ENCODE results near the gene NPAS3.

The NPAS3 gene

DNA sequence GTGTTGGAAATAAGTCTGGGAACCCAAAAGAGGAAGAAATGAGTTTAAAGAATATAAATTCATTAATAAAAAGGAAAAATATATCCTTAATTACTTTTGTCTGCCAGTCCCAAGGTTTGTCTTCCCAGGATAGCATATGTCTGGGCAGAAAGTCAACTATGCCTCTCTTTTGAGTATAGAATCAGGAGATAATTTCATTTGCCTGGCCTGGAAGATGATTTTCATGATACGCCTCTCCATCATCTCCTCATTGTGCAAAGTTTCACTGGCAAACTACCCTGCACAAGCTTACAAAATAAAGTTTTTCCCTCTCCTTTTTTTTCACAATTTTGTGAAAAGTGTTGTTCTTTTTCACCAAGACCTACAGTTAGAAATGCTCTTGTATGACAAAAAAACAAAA, 671.4 kb downstream of the NPAS3 start:
- H3K9me3 ChIP-seq (ENCODE audit: insufficient read depth, low read length): no peaks in the 10 kb centered on the region
- no peak overlapping the region for H2AFZ ChIP-seq (ENCODE audit: low read depth, low read length)

DNA sequence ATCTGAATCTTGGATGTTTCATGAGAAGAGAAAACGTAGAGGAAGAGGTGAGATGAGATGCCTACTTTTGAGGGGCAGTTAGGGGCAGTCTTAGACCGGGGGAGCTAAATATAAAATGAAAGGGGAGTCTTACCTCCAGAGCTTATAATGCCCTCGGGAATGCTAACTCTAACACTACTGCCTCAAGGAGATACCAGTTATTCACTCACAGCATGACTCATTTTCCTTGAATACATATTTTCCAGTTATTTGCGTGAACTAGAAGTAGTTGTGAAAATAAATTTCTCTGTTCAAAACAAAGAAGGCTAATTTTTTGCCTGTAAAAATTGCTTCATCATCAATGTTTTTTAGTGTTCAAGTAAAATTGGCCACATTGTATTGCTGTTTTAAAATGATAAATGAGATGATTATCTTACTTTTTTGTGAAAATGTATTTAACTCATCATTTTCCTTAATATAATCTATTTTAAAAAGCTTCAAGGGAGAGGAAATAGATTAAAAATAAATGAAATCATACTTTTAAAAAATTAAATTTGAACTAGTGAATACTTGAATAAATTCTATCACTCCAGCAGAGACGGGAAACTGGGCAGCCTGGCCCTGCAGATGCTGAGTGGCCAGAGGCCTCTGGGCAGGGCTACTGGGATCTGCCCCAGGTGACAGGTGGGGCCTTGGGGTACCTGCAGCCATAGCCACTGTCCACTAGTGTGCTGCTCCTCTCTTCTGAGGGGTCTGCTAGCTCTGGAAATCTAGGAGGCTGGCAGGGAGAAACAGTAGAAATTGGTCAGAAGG, 672.9 kb downstream of the NPAS3 start:
- Histone ChIP-seq H3K4me2 (ENCODE audit: low read length) (no peak overlapping the region), H3K9ac (ENCODE audit: low read length) (no peak overlapping the region), H3K27ac (ENCODE audit: low read length) (no peak overlapping the region), H2AFZ (ENCODE audit: low read depth, low read length) (no peak overlapping the region), H3K4me3 (ENCODE audit: low read length) (no peak overlapping the region), H3K36me3 (replicated peaks; ENCODE audit: low read depth, low read length) (no peaks in the 10 kb centered on the region), H3K27me3 (ENCODE audit: low read depth, low read length) (no peaks in the 10 kb centered on the region), H3K4me1 (ENCODE audit: low read length) (peaks cover 9% of the 10 kb centered on the region), H4K20me1 (ENCODE audit: insufficient read depth, low read length) (no peaks in the 10 kb centered on the region), H3K79me2 (ENCODE audit: low read length) (no peaks in the 10 kb centered on the region), H3K9me3 (ENCODE audit: insufficient read depth, low read length) (no peaks in the 10 kb centered on the region)
- TF ChIP-seq, protein P1, sequence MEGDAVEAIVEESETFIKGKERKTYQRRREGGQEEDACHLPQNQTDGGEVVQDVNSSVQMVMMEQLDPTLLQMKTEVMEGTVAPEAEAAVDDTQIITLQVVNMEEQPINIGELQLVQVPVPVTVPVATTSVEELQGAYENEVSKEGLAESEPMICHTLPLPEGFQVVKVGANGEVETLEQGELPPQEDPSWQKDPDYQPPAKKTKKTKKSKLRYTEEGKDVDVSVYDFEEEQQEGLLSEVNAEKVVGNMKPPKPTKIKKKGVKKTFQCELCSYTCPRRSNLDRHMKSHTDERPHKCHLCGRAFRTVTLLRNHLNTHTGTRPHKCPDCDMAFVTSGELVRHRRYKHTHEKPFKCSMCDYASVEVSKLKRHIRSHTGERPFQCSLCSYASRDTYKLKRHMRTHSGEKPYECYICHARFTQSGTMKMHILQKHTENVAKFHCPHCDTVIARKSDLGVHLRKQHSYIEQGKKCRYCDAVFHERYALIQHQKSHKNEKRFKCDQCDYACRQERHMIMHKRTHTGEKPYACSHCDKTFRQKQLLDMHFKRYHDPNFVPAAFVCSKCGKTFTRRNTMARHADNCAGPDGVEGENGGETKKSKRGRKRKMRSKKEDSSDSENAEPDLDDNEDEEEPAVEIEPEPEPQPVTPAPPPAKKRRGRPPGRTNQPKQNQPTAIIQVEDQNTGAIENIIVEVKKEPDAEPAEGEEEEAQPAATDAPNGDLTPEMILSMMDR (IDR thresholded peaks at IDR 0.05; ENCODE audit: low read depth, low read length): no peak
- no peak for TF ChIP-seq EZH2phosphoT487 (IDR thresholded peaks at IDR 0.05; ENCODE audit: low read depth)

More for the DNA sequence above, 671.4 kb downstream of the NPAS3 start:
- Histone ChIP-seq H3K4me3 (ENCODE audit: low read length) (no peak overlapping the region), H3K4me2 (ENCODE audit: low read length) (no peak overlapping the region), H3K36me3 (replicated peaks; ENCODE audit: low read depth, low read length) (no peaks in the 10 kb centered on the region), H4K20me1 (ENCODE audit: insufficient read depth, low read length) (no peaks in the 10 kb centered on the region), H3K9ac (ENCODE audit: low read length) (no peak overlapping the region), H3K79me2 (ENCODE audit: low read length) (no peaks in the 10 kb centered on the region), H3K4me1 (ENCODE audit: low read length) (peaks cover 2% of the 10 kb centered on the region; the same call in 1 of the 2 replicates), H3K27ac (ENCODE audit: low read length) (no peak overlapping the region), H3K27me3 (ENCODE audit: low read depth, low read length) (no peaks in the 10 kb centered on the region)
- TF ChIP-seq, protein P1 (IDR thresholded peaks at IDR 0.05; ENCODE audit: low read depth, low read length): no peak
- no peak for TF ChIP-seq EZH2phosphoT487 (IDR thresholded peaks at IDR 0.05; ENCODE audit: low read depth)

DNA sequence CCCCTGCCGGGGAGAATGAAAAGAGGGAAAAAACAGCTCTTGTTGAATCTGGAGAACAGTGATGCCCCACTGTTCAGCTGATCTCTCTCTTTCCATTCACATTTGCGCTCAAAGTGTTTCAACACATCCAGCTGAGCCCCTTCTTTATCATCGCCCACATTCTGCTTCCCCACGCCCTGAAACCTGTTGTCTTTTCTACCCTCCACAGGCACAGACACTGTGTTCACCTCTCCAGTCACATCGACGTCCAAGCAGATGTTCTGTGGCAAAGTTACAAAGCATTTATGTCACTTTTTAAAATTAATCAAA, 673.5 kb downstream of the NPAS3 start:
- Histone ChIP-seq H3K9ac (ENCODE audit: low read length) (no peak overlapping the region), H3K27me3 (ENCODE audit: low read depth, low read length) (no peaks in the 10 kb centered on the region), H3K79me2 (ENCODE audit: low read length) (no peaks in the 10 kb centered on the region), H3K36me3 (replicated peaks; ENCODE audit: low read depth, low read length) (no peaks in the 10 kb centered on the region), H4K20me1 (ENCODE audit: insufficient read depth, low read length) (no peaks in the 10 kb centered on the region), H2AFZ (ENCODE audit: low read depth, low read length) (no peak overlapping the region), H3K4me2 (ENCODE audit: low read length) (no peak overlapping the region), H3K4me1 (ENCODE audit: low read length) (peaks cover 9% of the 10 kb centered on the region), H3K4me3 (ENCODE audit: low read length) (no peak overlapping the region), H3K27ac (ENCODE audit: low read length) (no peak overlapping the region), H3K9me3 (ENCODE audit: insufficient read depth, low read length) (no peaks in the 10 kb centered on the region)
- TF ChIP-seq, protein P1 (IDR thresholded peaks at IDR 0.05; ENCODE audit: low read depth, low read length): no peak
- no peak for TF ChIP-seq EZH2phosphoT487 (IDR thresholded peaks at IDR 0.05; ENCODE audit: low read depth)

DNA sequence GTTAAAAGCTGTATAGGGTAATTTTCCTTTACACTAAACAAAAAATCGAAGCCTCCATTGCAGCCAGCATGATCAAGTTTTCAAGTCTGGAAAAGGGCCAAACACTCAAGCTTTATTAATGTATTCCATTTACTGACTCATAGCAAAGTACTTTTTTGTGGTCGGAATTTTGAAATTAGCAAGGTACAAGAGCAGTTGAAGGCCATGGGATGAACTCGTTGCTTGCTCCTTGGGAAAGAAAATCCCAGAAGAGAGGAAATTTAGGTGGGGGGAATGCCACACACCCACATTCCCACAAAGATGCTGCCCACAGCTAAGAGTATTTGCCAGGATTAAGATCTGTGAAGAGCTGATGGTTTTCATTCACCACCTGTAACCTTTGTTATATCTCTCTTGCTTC, 678.5 kb downstream of the NPAS3 start:
- no peaks in the 10 kb centered on the region for H3K79me2 ChIP-seq (ENCODE audit: low read length)
- H3K27ac ChIP-seq (ENCODE audit: low read length): no peak overlapping the region
- H3K4me3 ChIP-seq (ENCODE audit: low read length): no peak overlapping the region
- TF ChIP-seq EZH2phosphoT487 (IDR thresholded peaks at IDR 0.05; ENCODE audit: low read depth): no peak
- TF ChIP-seq, protein P1 (IDR thresholded peaks at IDR 0.05; ENCODE audit: low read depth, low read length): no peak
- H3K9ac ChIP-seq (ENCODE audit: low read length): no peak overlapping the region
- no peak overlapping the region for H2AFZ ChIP-seq (ENCODE audit: low read depth, low read length)
- H3K4me2 ChIP-seq (ENCODE audit: low read length): no peak overlapping the region
- H3K9me3 ChIP-seq (ENCODE audit: insufficient read depth, low read length): no peaks in the 10 kb centered on the region
- H3K36me3 ChIP-seq (replicated peaks; ENCODE audit: low read depth, low read length): no peaks in the 10 kb centered on the region
- no peaks in the 10 kb centered on the region for H4K20me1 ChIP-seq (ENCODE audit: insufficient read depth, low read length)
- H3K4me1 ChIP-seq (ENCODE audit: low read length): peaks cover 9% of the 10 kb centered on the region
- no peaks in the 10 kb centered on the region for H3K27me3 ChIP-seq (ENCODE audit: low read depth, low read length)

Measured in OCI-LY3 (cell line).